Inferior parietal cortex (tissue), 1 donor: ENCODE measurements around the gene OTUB2.
"Not testable (repeated sequence)": the region's sequence is repeated elsewhere in the genome, so short reads cannot be mapped to it uniquely, and the experiment has no call there.

Experiments
- DNase-seq: peaks from one replicate; pipeline ENCODE4 v3.0.0-alpha.2; 2016; ENCODE audit errors: extremely low spot score

Gene OTUB2

GRCh38 chr14:94056579-94057308 lies 30.6 kb downstream of the OTUB2 start:
- DNase-seq: no peak

GRCh38 chr14:94058128-94058673 lies 32.1 kb downstream of the OTUB2 start:
- DNase-seq: no peak

GRCh38 chr14:94058674-94059138 lies 32.6 kb downstream of the OTUB2 start:
- no peak for DNase-seq

GRCh38 chr14:94059998-94060397 lies 33.9 kb downstream of the OTUB2 start:
- no peak for DNase-seq

- no peak for DNase-seq
Observed at GRCh38 chr14:94062344-94062940, 36.3 kb downstream of the OTUB2 start.

DNA sequence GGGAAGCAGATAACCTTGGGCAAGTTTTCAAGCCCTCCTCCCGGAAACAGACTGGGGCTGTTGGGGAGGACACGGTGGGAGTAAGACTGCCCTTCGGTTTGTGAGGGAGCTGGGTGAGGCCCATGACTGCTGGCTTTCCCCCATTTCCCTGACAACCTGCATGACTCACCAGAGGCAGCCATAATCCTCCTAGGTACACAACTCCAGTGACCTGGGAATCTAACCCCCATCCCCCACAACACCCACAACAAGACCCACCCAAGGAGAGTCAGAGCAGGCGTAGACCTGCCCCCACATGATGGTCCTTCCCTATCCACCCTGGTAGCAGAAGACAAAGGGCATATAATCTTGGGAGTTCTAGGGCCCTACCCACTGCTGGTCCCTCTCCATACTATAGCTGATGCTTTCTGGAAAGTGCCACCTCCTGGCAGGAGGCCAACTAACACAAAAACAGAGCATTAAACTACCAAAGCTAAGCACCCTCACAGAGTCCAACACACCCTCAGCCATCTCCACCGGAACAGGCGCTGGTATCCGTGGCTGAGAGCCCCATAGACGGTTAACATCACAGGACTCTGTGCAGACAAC lies 40.0 kb downstream of the OTUB2 start:
- no peak for DNase-seq

DNA sequence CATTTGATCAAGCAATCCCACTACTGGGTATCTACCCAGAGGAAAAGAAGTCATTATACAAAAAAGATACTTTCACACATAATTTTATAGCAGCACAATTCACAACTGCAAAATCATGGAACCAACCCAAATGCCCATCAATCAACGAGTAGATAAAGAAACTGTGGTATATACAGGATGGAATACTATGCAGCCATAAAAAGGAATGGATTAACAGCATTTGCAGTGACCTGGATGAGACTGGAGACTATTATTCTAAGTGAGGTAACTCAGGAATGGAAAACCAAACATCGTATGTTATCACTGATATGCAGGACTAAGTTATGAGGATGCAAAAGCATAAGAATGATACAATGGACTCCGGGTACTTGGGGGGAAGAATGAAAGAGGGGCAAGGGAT lies 45.9 kb downstream of the OTUB2 start:
- not testable (repeated sequence) for DNase-seq

- DNase-seq: no peak
Observed at GRCh38 chr14:94074534-94074933, 48.4 kb downstream of the OTUB2 start.

- no peak for DNase-seq
Observed at GRCh38 chr14:94075008-94075407, 48.9 kb downstream of the OTUB2 start.

GRCh38 chr14:94077111-94077821 lies 51.1 kb downstream of the OTUB2 start:
- no peak for DNase-seq

GRCh38 chr14:94077823-94078222 lies 51.7 kb downstream of the OTUB2 start:
- no peak for DNase-seq

- DNase-seq: peak; percentile 54
Observed at GRCh38 chr14:94079891-94080620, 53.9 kb downstream of the OTUB2 start.

DNA sequence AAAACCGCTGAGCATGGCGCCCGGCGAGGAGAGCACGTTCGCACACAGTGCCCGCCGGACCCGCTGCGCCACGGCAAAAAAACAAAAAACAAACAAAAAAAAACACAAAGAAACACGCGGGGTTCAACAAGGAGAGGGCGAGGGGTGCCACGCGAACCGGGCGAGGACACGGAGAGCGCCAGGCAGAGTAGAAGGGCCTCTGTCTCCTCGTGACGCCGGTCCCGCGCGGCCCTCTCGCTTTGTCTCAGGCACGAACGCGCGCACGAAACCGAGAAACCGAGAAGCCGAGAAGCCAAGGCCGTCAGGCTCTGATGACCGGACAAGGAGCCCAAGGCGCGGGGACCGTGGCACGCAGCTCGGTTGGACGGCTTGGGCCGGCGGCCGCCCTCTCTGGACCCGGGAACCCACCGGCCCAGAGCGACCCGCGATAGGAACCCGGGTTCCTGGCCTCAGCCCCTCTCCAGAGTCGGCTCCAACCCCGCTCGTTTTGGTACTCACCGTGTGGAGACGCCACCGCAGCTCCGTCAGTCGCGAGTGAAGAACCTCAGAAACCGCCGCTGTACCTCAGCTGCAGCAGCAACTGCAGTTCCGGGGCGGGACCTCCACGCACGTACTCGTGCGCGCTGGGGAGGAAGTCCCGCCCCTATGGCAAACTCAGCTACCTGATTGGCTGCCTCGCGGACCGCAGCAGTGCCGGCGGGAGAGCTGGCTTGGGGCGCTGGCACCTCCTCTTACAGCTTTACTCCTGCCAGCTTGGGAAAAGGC lies 54.7 kb downstream of the OTUB2 start, which contains the start of the genes DDX24 and IFI27L1:
TSS of gene DDX24 (minus strand) at position 582 of the 765 bp plus-strand sequence. CDS start 1,460 bp downstream, outside the sequence.
TSS of gene IFI27L1 (plus strand) at position 690 of the 765 bp plus-strand sequence. CDS start 15,628 bp downstream, outside the sequence.
- DNase-seq: peak; percentile 93

- DNase-seq: no peak
Observed at GRCh38 chr14:94081386-94081820, 55.3 kb downstream of the OTUB2 start.

DNA sequence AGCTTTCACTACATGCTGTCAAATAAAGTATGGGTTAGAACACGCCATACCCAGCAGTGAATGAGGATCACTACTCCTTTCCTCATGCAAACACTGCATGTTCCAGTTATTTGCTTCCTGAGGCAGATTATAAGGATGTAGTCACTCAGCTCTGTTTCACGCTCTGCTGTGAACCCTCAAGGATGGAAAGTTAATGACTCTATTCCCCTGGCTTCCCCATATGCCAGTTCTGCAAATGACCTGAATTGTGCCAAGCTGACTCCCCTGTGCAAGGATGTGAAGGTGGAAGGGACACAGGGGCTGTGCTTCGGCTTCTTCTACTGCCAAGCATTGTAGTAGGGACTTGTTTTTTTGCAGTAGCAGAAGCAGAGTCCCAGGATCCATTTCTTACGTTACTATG lies 61.8 kb downstream of the OTUB2 start:
- DNase-seq: no peak

DNA sequence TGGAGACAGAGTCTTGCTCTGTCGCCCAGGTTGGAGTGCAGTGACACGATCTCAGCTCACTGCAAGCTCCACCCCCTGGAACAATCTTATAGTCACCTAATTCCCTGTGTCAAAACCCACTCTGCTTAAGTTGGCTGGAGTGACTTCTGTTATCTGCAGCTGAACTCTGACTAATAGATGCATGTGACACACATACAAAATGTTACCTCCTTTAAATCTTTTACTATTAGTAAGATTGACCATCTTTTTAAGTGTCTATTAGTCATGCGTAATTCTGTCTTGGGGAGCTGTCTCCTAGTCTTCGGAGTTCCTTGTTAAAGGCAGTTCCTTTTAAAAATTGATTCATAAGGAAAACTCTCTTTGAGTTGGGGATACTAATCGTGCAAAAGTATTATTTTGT lies 62.4 kb downstream of the OTUB2 start:
- no peak for DNase-seq

GRCh38 chr14:94089479-94089878 lies 63.3 kb downstream of the OTUB2 start:
- DNase-seq: no peak

GRCh38 chr14:94093418-94093817 lies 67.3 kb downstream of the OTUB2 start:
- no peak for DNase-seq

- no peak for DNase-seq
Observed at GRCh38 chr14:94097091-94097490, 71.0 kb downstream of the OTUB2 start.
